ENCODE data around the gene CELF1.
"Not testable (repeated sequence)": the region's sequence is repeated elsewhere in the genome, so short reads cannot be mapped to it uniquely, and the experiment has no call there.

CELF1 gene

DNA sequence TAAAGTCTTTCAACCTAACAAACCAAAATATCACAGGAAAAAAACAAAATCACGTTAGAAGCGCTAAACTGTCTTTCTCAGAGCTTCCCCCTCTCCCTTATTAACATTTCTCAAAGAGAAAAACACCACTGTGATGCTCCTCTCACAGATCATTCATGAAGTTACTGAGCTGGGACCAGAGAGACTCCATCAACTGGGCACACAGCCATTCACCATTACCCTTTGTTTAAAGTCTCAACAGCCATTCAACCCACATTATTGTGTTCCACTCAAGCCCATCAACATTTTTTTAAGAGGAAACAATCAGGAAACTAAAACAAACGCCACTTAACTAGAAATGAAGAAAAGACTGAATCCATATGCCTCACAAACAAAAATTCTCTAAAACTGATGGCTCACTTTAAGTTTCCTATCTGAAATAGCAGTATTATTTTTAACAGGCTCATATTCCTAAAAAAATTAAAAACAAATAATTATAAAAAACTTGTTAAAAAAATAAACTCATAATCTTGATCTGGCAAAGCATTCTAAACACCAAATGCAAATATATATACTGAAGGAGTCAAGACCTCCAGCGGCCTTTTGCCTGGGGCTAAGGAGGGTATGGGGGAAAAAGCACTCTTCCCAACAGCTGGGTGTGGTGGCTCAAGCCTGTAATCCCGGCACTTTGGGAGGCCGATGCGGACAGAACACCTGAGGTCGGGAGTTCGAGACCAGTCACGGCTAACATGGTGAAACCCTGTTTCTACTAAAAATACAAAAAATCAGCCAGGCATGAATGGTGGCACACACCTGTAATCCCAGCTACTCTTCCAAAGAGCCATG lies 14.0 kb downstream of the CELF1 start:
- no peak for DNase-seq (ENCODE audit: low read depth in 2 of 2)

DNA sequence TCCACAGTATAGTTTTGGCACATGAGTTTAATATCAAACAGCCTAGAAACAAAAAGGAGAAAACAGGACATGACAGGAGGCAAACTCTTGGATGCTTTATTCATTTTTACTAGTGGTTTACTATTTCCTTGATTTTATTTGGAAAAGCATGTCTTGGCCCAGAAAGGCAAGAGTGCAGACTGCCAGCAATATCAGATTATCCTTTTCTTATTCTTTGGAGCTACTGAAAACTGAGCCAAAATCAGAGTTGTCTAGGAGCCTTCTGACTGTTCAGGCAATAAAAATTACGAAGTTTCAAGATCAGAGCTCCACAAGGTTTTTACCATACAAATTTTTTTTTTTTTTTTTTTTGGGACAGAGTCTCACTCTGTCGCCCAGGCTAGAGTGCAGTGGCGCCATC lies 16.0 kb downstream of the CELF1 start:
- no peak for DNase-seq (ENCODE audit: low read depth in 2 of 2)

DNA sequence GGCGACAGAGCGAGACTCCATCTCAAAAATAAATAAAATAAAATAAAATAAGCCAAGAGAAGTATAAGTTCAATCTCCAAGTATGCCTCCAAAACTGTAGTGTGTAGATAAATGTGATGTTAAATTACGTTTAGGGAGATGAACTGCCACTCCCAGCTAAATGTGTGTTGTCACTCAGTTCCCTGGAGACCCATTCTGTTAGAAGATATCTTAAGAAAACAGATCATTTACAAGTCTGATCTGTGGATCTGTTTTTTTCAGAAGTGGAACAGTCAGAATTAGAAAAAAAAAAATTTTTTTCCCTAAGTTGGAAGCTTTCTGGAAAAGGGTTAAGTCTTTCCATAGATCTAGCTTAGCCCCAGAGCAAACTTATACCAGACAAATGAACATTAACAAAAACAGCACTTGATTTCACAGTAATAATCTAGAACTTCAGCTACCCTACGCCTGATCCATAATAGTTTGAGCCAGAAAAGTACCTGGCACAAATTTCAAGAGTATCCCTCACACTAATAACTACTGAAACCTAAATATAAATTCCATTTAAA lies 18.2 kb downstream of the CELF1 start:
- no peak for DNase-seq (ENCODE audit: low read depth in 2 of 2)

DNA sequence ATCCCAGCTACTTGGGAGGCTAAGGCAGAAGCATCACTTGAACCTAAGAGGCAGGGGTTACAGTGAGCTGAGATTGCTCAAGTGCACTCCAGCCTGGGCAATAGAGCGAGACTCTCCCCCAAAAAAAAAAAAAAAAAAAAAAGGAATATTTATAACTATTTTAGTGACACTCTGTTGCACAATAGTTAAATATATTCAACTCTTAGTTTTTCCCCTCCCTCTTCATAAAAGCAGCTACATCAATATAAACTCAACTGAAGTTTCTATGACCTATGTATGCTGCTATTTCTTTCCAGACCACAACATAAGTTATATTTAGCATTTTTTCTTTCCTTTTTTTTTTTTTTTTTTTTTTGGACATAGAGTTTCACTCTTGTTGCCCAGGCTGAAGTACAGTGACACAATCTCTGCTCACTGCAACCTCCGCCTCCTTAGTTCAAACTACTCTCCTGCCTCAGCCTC lies 19.2 kb downstream of the CELF1 start:
- DNase-seq (ENCODE audit: low read depth in 2 of 2), result no peak

DNA sequence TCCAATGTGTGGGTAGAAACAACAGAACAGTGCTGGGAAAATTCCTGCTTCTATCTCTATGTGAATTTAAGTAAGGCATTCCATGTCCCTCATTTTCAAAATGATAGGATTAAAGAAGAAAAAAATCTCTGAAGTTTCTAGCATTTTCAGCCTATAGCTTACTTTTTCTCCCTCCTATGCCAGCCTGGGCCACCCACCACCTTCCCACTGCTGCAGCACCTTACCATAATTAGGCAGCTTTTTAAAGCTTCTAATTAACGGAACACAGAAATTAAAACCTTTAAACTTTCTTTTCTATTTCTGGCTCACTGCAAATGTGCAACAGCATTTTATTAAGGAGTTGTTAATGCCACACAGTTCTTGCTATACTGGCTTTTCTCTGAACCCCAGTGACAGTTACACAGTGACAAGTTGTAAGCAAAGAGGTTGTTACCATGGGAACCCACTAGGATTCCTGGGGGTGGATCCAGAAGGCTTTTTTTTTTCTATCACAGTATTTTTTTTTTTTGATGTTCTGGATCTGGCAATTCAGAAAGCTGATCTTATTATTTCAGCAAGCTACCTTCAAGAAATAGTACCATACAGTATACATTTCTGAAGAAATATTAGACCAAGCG lies 20.2 kb downstream of the CELF1 start:
- DNase-seq (ENCODE audit: low read depth in 2 of 2), result no peak

DNA sequence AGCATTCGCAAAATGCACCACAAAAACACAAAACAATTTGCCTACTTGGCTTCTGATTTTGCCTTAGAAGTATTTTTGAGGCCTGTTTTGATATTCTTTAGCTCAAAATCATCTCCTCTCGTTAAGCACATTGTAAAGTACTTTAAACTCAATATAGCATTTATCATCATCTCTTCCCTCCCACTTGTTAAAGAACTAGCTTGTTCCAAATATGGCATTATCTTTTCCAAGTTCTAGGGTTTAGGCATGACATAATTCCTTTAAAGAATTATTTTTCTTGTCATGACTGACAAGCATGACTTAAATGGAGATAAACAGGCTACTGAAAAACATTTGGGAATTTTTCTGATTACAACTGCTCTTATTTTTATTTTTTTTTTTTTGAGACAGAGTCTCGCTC lies 21.3 kb downstream of the CELF1 start:
- DNase-seq (ENCODE audit: low read depth in 2 of 2), result no peak

GRCh38 chr11:47530721-47531120 lies 22.2 kb downstream of the CELF1 start:
- DNase-seq (ENCODE audit: low read depth in 2 of 2), result not testable (repeated sequence)

- no peak for DNase-seq (ENCODE audit: low read depth in 2 of 2)
These were observed 23.0 kb downstream of the CELF1 start for GRCh38 chr11:47529951-47530350.

GRCh38 chr11:47527186-47527585 lies 25.7 kb downstream of the CELF1 start:
- no peak for DNase-seq (ENCODE audit: low read depth in 2 of 2)

GRCh38 chr11:47526032-47526431 lies 26.9 kb downstream of the CELF1 start:
- not testable (repeated sequence) for DNase-seq (ENCODE audit: low read depth in 2 of 2)

GRCh38 chr11:47524291-47524874 lies 28.5 kb downstream of the CELF1 start:
- no peak for DNase-seq (ENCODE audit: low read depth in 2 of 2)

GRCh38 chr11:47523490-47524225 lies 29.3 kb downstream of the CELF1 start:
- no peak for DNase-seq (ENCODE audit: low read depth in 2 of 2)

DNA sequence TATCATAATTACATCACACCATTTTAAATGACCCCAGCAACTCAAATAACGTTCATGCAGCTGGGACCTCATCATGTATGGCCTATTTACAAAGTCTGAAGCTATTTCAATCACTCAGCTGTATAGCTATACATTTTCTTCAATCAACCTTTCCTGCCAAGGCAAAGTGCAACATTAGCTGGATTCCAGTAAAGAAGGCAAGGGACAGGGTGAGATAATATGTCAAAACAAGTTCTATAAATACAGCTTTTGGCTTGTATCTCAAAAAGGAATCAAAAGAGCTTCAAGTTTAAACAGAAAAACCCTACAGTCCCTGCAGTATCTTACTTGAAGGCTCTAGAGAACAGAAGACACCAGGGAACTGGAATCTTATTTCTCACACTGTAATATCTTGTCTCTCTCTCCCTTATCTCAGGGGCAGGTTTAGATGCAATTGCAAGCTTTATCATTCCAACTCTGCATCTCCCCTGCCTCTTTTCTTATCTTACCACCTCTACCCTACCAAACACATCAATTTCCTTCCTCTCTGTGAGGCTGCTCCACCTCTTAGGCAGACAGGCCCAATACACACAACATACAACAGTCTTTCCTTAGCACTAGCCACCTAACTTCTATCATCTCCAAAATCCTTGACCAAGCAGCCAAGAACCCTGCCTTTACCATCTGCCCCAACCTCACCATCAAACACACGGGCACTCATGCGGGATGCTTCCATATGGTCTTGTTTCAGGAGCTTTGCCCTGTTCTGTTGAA lies 34.5 kb downstream of the CELF1 start:
- DNase-seq (ENCODE audit: low read depth in 2 of 2), result no peak

GRCh38 chr11:47516984-47517853 lies 35.7 kb downstream of the CELF1 start:
- no peak for DNase-seq (ENCODE audit: low read depth in 2 of 2)

DNA sequence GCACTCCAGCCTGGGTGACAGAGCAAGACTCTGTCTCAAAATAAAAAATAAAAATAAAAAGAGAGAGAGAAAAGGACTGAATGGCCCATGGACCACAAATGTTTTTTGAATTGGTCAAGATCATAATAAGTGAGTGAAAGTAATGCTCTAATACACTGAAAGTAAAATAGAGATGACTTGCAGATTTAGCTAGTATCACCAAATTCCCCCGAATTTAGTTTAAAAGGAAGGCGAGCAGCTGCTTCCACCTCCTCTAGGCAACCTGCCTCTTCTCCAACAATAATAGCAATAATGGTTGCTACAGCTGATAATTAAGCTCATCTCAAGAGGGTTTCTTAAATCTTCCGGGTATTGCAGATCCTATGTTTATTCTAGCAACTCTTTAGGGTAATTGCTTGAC lies 36.8 kb downstream of the CELF1 start:
- DNase-seq (ENCODE audit: low read depth in 2 of 2), result no peak

GRCh38 chr11:47514825-47515647 lies 37.9 kb downstream of the CELF1 start:
- DNase-seq (ENCODE audit: low read depth in 2 of 2), result no peak

- no peak for DNase-seq (ENCODE audit: low read depth in 2 of 2)
These were observed 40.2 kb downstream of the CELF1 start for GRCh38 chr11:47512701-47513100.

GRCh38 chr11:47511917-47512316 lies 41.0 kb downstream of the CELF1 start:
- no peak for DNase-seq (ENCODE audit: low read depth in 2 of 2)

- no peak for DNase-seq (ENCODE audit: low read depth in 2 of 2)
These were observed 42.7 kb downstream of the CELF1 start for GRCh38 chr11:47510209-47510608.

Data from stimulated activated CD4-positive, alpha-beta T cell treated with anti-CD3 and anti-CD28 coated beads, Interleukin-1b, Interleukin-23, amount 100 ng/mL, for 1 hour (primary cell).